GM18951 (cell line): ENCODE results near the gene NAP1L2.
"Not testable (repeated sequence)": the region's sequence is repeated elsewhere in the genome, so short reads cannot be mapped to it uniquely, and the experiment has no call there.

Experiments
- POLR2A ChIP-seq: IDR thresholded peaks from 4 replicates; pipeline ENCODE4 v1.6.1; 2011; ENCODE audit warnings: mild to moderate bottlenecking; ENCODE audit not compliant: insufficient read length, insufficient read depth; ENCODE audit errors: extremely low read depth
- in situ Hi-C: fragments of 300-500 bp; cut with MboI; formaldehyde crosslinking; loops from one replicate; pipeline ENCODE4 v1.12.0; 2022; ENCODE audit warnings: low sequenced_read_pairs, mixed read lengths, inconsistent platforms; ENCODE audit not compliant: unreplicated experiment

Gene NAP1L2

GRCh38 chrX:73214426-73215094 is at the start of gene NAP1L2:
Gene NAP1L2 (minus strand): TSS chrX:73214851. CDS start chrX:73214492, 359 bp downstream.
- in situ Hi-C loops = no loop called here

GRCh38 chrX:73262991-73263390 is 48.3 kb upstream of the NAP1L2 start:
- in situ Hi-C loops = no loop called here
- no peak for TF ChIP-seq POLR2A

More at GRCh38 chrX:73214426-73215094, at the start of gene NAP1L2:
- TF ChIP-seq POLR2A = peak; percentile 55

GRCh38 chrX:73239242-73239641 is 24.6 kb upstream of the NAP1L2 start:
- in situ Hi-C loops = no loop called here
- no peak for TF ChIP-seq POLR2A

GRCh38 chrX:73217621-73218020 is 3.0 kb upstream of the NAP1L2 start:
- in situ Hi-C loops = no loop called here
- TF ChIP-seq POLR2A = no peak

- in situ Hi-C loops = no loop called here
- no peak for TF ChIP-seq POLR2A
Measured at GRCh38 chrX:73215246-73215645, 595 bp upstream of the NAP1L2 start.

- in situ Hi-C loops = no loop called here
Measured at GRCh38 chrX:73213734-73214425, 771 bp downstream of the NAP1L2 start.

GRCh38 chrX:73206366-73206765 is 8.3 kb downstream of the NAP1L2 start:
- in situ Hi-C loops = no loop called here
- no peak for TF ChIP-seq POLR2A

More at GRCh38 chrX:73213734-73214425, 771 bp downstream of the NAP1L2 start:
- no peak for TF ChIP-seq POLR2A

GRCh38 chrX:73182502-73183114 is 32.0 kb downstream of the NAP1L2 start:
- no peak for TF ChIP-seq POLR2A
- in situ Hi-C loops = no loop called here

- in situ Hi-C loops = not testable (repeated sequence)
Measured at GRCh38 chrX:73168945-73169344, 45.7 kb downstream of the NAP1L2 start.
